Neural cell (in vitro differentiated cells): ENCODE data around the gene CNTN6.

ENCODE experiments used
- EP300 ChIP-seq: fragments of 450-650 bp; conservative IDR thresholded peaks from 2 replicates; pipeline ENCODE4 v1.6.1; 2014; ENCODE audit warnings: antibody characterized with exemption, mild to moderate bottlenecking, moderate library complexity; ENCODE audit not compliant: poor library complexity, severe bottlenecking
- MXI1 ChIP-seq: fragments of 450-650 bp; conservative IDR thresholded peaks from 2 replicates; pipeline ENCODE4 v1.6.1; 2014; ENCODE audit warnings: antibody characterized with exemption, mild to moderate bottlenecking; ENCODE audit not compliant: poor library complexity, severe bottlenecking
- POLR2AphosphoS5 ChIP-seq: IDR thresholded peaks from 2 replicates; pipeline ENCODE4 v1.6.1; 2012
- RAD21 ChIP-seq: fragments of 450-650 bp; conservative IDR thresholded peaks from 2 replicates; pipeline ENCODE4 v1.6.1; 2014; ENCODE audit warnings: antibody characterized with exemption, mild to moderate bottlenecking, moderate library complexity
- SMC3 ChIP-seq: fragments of 450-650 bp; conservative IDR thresholded peaks from 2 replicates; pipeline ENCODE4 v1.6.1; 2014; ENCODE audit warnings: antibody characterized with exemption, mild to moderate bottlenecking, moderate library complexity; ENCODE audit not compliant: poor library complexity
- TAF1 ChIP-seq: IDR thresholded peaks from 2 replicates; pipeline ENCODE4 v1.6.1; 2012; ENCODE audit warnings: low read depth
- TF ChIP-seq, protein P1 (sequence below): fragments of 450-650 bp; IDR thresholded peaks from 2 replicates; pipeline ENCODE4 v1.5.1; 2014; ENCODE audit warnings: antibody characterized with exemption, mild to moderate bottlenecking, moderate library complexity; ENCODE audit not compliant: poor library complexity, severe bottlenecking
- TF ChIP-seq, protein P2 (sequence below): IDR thresholded peaks from 2 replicates; pipeline ENCODE4 v1.6.1; 2012; ENCODE audit warnings: borderline replicate concordance

DNA sequence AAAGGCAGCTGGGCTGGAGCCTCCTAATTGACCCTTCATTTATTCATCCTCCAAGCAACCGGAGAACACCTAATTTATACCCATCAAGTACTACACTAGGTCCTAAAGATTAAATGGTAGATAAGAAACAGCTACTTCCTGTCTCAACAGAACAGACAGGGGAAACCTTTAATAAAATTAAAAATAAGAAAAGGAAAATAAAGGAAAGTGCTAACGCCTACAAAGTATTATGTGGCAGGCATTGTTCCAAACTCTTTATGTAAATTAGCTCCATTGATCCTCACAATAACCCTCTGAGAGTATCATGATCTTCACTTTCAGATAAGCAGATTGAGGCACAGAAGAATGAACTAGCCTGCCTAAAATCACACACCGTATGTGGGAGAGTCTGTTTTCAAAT lies 139.5 kb downstream of the CNTN6 start:
- TF ChIP-seq EP300 (no peak), POLR2AphosphoS5 (no peak), TAF1 (no peak), RAD21 (no peak), MXI1 (no peak), SMC3 (no peak)
- TF ChIP-seq, protein P1, sequence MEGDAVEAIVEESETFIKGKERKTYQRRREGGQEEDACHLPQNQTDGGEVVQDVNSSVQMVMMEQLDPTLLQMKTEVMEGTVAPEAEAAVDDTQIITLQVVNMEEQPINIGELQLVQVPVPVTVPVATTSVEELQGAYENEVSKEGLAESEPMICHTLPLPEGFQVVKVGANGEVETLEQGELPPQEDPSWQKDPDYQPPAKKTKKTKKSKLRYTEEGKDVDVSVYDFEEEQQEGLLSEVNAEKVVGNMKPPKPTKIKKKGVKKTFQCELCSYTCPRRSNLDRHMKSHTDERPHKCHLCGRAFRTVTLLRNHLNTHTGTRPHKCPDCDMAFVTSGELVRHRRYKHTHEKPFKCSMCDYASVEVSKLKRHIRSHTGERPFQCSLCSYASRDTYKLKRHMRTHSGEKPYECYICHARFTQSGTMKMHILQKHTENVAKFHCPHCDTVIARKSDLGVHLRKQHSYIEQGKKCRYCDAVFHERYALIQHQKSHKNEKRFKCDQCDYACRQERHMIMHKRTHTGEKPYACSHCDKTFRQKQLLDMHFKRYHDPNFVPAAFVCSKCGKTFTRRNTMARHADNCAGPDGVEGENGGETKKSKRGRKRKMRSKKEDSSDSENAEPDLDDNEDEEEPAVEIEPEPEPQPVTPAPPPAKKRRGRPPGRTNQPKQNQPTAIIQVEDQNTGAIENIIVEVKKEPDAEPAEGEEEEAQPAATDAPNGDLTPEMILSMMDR = no peak
- TF ChIP-seq, protein P2, sequence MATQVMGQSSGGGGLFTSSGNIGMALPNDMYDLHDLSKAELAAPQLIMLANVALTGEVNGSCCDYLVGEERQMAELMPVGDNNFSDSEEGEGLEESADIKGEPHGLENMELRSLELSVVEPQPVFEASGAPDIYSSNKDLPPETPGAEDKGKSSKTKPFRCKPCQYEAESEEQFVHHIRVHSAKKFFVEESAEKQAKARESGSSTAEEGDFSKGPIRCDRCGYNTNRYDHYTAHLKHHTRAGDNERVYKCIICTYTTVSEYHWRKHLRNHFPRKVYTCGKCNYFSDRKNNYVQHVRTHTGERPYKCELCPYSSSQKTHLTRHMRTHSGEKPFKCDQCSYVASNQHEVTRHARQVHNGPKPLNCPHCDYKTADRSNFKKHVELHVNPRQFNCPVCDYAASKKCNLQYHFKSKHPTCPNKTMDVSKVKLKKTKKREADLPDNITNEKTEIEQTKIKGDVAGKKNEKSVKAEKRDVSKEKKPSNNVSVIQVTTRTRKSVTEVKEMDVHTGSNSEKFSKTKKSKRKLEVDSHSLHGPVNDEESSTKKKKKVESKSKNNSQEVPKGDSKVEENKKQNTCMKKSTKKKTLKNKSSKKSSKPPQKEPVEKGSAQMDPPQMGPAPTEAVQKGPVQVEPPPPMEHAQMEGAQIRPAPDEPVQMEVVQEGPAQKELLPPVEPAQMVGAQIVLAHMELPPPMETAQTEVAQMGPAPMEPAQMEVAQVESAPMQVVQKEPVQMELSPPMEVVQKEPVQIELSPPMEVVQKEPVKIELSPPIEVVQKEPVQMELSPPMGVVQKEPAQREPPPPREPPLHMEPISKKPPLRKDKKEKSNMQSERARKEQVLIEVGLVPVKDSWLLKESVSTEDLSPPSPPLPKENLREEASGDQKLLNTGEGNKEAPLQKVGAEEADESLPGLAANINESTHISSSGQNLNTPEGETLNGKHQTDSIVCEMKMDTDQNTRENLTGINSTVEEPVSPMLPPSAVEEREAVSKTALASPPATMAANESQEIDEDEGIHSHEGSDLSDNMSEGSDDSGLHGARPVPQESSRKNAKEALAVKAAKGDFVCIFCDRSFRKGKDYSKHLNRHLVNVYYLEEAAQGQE = no peak
